GM10266 (cell line): Measurements from ENCODE around the gene ASCL5.

Source experiments
- DNase-seq: peaks from one replicate; pipeline ENCODE4 v3.0.0; 2012; ENCODE audit errors: extremely low spot score
- TF ChIP-seq, protein P1 (sequence below): IDR thresholded peaks from 2 replicates; pipeline ENCODE4 v1.5.1; 2012; ENCODE audit warnings: mild to moderate bottlenecking, low read depth; ENCODE audit not compliant: control insufficient read depth, insufficient read depth; ENCODE audit errors: missing control alignments

ASCL5 gene

DNA sequence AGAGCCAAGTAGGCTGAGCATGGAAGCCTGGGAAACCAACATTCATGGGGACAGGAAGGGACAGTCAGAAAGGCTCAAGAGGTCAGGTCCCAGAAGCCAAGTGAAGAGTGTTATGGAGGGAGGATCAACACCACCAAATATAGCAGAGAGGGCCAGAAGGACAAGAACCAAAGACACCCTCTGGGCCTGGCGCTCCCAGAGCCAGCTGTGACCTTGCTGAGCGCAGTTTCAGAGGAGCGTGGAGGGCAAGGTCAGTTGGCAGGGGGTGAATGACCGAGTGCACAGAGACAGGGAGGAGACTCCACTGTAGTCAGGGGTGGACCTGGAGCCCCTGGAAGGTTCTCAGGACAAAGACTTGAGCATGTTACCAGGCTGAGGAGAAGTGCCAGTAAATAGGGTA lies 4.4 kb upstream of the ASCL5 start:
- TF ChIP-seq, protein P1, sequence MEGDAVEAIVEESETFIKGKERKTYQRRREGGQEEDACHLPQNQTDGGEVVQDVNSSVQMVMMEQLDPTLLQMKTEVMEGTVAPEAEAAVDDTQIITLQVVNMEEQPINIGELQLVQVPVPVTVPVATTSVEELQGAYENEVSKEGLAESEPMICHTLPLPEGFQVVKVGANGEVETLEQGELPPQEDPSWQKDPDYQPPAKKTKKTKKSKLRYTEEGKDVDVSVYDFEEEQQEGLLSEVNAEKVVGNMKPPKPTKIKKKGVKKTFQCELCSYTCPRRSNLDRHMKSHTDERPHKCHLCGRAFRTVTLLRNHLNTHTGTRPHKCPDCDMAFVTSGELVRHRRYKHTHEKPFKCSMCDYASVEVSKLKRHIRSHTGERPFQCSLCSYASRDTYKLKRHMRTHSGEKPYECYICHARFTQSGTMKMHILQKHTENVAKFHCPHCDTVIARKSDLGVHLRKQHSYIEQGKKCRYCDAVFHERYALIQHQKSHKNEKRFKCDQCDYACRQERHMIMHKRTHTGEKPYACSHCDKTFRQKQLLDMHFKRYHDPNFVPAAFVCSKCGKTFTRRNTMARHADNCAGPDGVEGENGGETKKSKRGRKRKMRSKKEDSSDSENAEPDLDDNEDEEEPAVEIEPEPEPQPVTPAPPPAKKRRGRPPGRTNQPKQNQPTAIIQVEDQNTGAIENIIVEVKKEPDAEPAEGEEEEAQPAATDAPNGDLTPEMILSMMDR: no peak
- DNase-seq: no peak

DNA sequence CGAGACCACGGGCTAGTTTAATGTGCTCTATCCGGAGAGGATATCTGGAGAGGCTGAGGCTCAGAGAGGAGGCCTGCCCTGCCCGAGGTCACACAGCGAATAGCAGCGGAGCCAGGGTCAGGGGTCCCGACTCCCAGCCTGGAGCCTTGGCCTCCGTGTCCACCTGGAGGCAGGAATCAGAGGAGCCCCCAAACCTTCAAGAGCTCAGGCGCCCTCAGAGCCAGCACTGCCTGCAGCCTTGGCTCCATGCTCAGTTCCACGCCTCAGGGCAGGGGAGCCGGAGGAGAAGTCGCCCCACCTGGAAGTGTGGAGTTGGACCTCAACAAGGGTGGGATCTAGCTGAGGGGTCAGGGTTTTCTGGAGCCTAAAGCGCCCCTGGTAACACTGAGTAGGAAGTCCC lies 2.0 kb upstream of the ASCL5 start:
- TF ChIP-seq, protein P1: no peak
- DNase-seq: no peak

DNA sequence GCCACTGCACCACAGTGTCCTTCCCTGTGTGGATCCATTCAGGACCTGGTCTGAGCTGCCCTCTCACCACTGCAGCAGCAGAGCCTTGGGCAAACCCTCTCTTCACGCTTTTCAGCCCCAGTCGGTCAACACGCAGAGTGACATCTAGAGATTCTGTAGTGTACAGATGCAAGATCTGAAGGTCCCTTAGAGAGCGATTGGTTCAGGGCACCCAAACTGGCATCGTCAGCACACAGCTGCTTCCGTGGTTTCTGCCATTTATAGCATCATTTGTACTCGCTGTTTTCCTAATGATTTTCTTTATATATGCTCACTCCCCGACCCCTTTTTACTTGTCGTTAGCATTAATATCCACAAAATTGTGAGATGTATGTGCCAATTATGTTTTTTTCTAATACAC lies 1.5 kb upstream of the ASCL5 start:
- no peak for DNase-seq
- TF ChIP-seq, protein P1: no peak

DNA sequence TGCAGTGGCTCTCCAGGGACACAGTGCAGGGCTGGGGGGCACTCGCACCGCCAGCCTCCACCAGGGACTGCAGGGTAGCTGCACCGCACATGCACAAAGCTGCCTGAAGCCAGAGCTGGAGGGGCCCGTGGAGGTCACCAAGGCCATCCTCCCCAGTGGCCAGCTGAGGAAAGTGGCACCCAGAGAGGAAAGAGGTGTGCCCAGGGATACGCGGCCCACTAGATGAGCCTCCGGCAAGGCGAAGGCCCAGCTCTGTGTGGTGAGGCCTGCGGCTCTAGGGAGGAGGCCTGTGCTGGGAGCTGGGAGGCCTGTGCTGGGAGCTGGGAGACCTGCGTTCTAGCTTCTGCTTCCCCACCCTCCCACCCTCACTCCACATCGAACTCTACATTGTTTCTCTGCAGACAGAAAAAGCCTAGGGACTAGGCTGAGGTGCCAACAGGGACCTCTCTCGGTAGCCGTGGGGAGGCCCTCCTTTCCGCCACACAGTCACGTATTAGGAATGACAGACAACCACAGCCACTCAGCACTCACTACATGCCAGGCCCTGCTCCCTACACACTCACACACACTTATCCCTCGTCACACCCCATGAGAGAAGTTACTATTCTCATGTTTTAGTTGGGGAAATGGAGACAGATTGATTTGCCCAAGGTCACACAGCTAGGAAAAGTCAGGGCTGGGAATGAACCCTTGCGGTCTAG lies 921 bp upstream of the ASCL5 start:
- no peak for DNase-seq
- TF ChIP-seq, protein P1: no peak

DNA sequence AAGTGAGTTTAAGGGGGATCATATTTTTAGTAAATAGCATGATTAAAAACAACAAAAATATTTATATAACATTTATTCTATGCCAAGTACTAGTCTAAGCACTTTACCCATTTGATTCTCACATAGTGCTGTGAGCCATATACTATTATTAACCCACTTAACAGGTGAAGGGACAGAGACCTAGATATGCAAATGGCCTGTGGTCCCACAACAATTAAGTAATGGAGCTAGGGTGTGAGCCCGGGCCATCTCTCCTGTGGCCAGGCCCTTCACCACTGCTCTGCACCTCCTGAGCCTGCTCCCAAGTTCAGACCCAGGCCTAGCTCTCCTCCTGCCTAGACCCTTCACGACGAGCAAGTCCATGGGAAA lies 537 bp downstream of the ASCL5 start:
- no peak for DNase-seq
- TF ChIP-seq, protein P1: no peak

DNA sequence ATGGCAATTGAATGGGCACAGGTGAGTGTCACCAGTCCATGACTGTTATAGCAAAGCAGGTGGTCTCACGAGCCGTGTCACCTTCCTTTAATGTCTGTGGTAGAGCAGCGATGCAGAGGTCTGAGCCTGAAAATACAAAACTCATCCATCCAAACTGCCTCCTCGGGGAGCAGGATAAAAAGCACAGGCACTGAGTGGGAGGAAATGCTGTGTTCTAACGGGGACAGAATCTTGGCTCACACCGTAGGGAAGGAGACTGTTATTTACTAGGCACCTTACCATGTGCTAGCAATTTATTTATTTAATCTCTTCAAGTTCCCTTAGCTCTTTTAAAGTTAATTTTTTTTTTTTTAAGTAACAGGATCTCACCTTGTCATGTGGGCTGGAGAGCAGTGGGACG lies 1.2 kb downstream of the ASCL5 start:
- TF ChIP-seq, protein P1: no peak
- DNase-seq: no peak

DNA sequence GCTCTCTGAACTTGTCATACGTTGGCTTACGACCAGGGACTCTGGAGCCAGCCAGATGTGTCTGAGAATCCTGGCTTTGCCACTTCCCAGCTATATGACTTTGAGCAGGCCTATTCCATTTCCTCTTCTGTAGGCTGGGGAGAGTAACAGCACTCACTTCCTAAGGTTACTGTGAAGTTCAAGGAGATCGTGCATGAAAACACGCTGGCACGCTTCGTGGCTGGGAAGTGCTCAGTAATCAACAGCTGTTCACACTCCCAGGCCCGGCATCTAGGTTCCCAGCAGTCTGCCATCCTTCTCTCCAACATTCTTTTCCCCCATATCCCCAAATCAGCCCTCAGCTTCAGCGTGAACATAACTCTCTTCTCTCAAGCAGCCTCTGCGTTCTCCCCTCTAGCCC lies 2.0 kb downstream of the ASCL5 start:
- no peak for DNase-seq
- TF ChIP-seq, protein P1: no peak
